Measurements from ENCODE around the gene TMF1. TPM values are rescaled to one million over a fixed set of nuclear protein-coding genes. Genes with fewer than 3 reads are reported as not detected.

The TMF1 gene
- total and polyA plus RNA-seq, 10 of the 15 experiments (the other 5 are each of a cell fraction or from before 2014, with no cell fraction given) = 7.1 to 24.5 (median 18.6) TPM

DNA sequence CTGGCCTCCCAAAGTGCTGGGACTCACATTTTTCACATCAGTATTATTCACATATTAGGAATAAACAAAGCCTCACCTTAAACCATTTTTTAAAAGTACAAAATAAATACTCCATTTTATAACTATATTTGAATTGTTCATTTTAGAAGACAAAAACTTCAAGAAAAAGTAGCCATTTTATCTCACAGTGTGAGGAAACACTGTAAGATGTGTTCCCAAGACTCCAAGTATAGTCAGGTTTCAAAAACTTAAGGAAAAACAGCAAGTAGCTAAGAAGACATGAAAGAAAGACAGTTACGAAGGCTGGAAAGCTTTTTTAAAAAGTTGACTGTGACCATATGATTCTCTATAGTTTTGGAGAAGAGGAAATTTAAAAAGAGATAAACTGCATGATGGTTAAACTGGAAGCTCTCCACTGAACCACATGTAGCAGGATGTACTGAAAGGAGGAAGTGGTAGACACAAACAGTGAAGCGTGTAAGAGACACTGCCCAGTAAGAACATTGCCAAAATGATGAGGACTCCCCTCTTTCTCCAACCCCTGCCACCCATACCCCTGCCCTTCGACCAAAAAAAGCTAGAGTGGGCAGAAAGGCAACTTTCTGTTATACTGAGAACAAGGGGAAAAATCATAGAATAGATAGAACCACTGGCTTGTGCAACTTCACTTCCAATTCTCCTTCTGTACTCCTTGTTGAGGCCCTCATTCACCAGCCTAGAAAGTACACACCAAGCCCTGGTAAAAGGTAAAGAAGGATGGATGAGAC, 6.2 kb upstream of the TMF1 start:
- no TSS peak for BruUV-seq (replicated peaks)
- no peaks in the 10 kb centered on the region for H3K27me3 ChIP-seq (replicated peaks in 1 of 2; ENCODE audit: control insufficient read depth in 2 of 2, insufficient read depth in 2 of 2, low read length in 1 of 2)
- intact Hi-C loops (cut with micrococcal nuclease; ENCODE audit: unreplicated experiment) (no loop called here), in situ Hi-C loops (cut with MboI) (no loop called here)
- peaks cover 1 to 13% of the 10 kb centered on the region in 2 experiments; a peak in 2 of 4 replicates for H3K36me3 ChIP-seq (ENCODE audit: control insufficient read depth in 2 of 2, insufficient read depth in 2 of 2, low read length in 1 of 2)
- POLR2A ChIA-PET = interaction anchor here (0.7 to 2.1 kb wide), 7 partner anchors 10 to 31 kb away, joined by 3 to 7 read pairs (median 5); partner anchors contain the start of gene ARL6IP5
- SMC1A ChIA-PET (ENCODE audit: uncharacterized antibody, unreplicated experiment) = interaction anchor here (0.7 to 4.0 kb wide), 11 partner anchors 9 to 145 kb away, joined by 3 to 27 read pairs (median 4); no protein-coding TSS in a partner anchor
- peak overlapping the region; percentile 31; the same call in 1 of the 2 replicates for H3K4me3 ChIP-seq
- H3K4me1 ChIP-seq (ENCODE audit: control insufficient read depth, insufficient read depth, low read length) = peaks cover 10% of the 10 kb centered on the region
- H3K4me2 ChIP-seq (ENCODE audit: control insufficient read depth, insufficient read depth) = peak overlapping the region; percentile 66
- no peaks in the 10 kb centered on the region for H4K20me1 ChIP-seq (ENCODE audit: control insufficient read depth, insufficient read depth)
- FAIRE-seq (peak; percentile 27), ATAC-seq (peak; percentile 99), DNase-seq (ENCODE audit: low read depth, low spot score) (no peak)
- peak overlapping the region; percentile 76 for H2AFZ ChIP-seq (ENCODE audit: control insufficient read depth, low read depth, low read length)
- WGBS (ENCODE audit: insufficient coverage, insufficient replicate concordance, low lambda C conversion rate, missing lambda C conversion rate) = 3% methylated on average over 3 of the region's 3 CpGs
- RAD21 ChIA-PET (ENCODE audit: unreplicated experiment) = interaction anchor here (1.9 kb wide), 1 partner anchor 26 kb away, joined by 5 read pairs; the partner anchor contains the start of gene ARL6IP5
- no peaks in the 10 kb centered on the region; the same call in 1 of the 2 replicates for H3K79me2 ChIP-seq (ENCODE audit: control insufficient read depth, insufficient read depth, low read length)
- TF ChIP-seq RUNX3 (IDR thresholded peaks at IDR 0.05; ENCODE audit: low read length) (peak; percentile 71), SPI1 (IDR thresholded peaks at IDR 0.05; ENCODE audit: borderline replicate concordance, insufficient read depth, low read depth, low read length) (peak; percentile 95), MXI1 (IDR thresholded peaks at IDR 0.05; ENCODE audit: low read depth, low read length) (no peak), ZNF274 (IDR thresholded peaks at IDR 0.05; ENCODE audit: insufficient read depth, insufficient read length) (no peak), DPF2 (IDR thresholded peaks at IDR 0.05) (0 out of 2 replicates have a peak, but pooled peaks have one; percentile 16), SREBF1 (IDR thresholded peaks at IDR 0.05; ENCODE audit: low read length) (no peak), IRF4 (IDR thresholded peaks at IDR 0.05; ENCODE audit: low read depth, low read length) (0 out of 2 replicates have a peak, but pooled peaks have one; percentile 28), IKZF2 (IDR thresholded peaks at IDR 0.05) (peak in 1 of 2 experiments; percentile 32; a peak in 1 of 4 replicates), TCF3 (IDR thresholded peaks at IDR 0.05; ENCODE audit: borderline replicate concordance, insufficient read depth, low read depth, low read length) (no peak)
- TF ChIP-seq, protein P1, sequence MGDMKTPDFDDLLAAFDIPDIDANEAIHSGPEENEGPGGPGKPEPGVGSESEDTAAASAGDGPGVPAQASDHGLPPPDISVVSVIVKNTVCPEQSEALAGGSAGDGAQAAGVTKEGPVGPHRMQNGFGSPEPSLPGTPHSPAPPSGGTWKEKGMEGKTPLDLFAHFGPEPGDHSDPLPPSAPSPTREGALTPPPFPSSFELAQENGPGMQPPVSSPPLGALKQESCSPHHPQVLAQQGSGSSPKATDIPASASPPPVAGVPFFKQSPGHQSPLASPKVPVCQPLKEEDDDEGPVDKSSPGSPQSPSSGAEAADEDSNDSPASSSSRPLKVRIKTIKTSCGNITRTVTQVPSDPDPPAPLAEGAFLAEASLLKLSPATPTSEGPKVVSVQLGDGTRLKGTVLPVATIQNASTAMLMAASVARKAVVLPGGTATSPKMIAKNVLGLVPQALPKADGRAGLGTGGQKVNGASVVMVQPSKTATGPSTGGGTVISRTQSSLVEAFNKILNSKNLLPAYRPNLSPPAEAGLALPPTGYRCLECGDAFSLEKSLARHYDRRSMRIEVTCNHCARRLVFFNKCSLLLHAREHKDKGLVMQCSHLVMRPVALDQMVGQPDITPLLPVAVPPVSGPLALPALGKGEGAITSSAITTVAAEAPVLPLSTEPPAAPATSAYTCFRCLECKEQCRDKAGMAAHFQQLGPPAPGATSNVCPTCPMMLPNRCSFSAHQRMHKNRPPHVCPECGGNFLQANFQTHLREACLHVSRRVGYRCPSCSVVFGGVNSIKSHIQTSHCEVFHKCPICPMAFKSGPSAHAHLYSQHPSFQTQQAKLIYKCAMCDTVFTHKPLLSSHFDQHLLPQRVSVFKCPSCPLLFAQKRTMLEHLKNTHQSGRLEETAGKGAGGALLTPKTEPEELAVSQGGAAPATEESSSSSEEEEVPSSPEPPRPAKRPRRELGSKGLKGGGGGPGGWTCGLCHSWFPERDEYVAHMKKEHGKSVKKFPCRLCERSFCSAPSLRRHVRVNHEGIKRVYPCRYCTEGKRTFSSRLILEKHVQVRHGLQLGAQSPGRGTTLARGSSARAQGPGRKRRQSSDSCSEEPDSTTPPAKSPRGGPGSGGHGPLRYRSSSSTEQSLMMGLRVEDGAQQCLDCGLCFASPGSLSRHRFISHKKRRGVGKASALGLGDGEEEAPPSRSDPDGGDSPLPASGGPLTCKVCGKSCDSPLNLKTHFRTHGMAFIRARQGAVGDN (IDR thresholded peaks at IDR 0.05) = 0 out of 2 replicates have a peak, but pooled peaks have one; percentile 39
- TF ChIP-seq, protein P2, sequence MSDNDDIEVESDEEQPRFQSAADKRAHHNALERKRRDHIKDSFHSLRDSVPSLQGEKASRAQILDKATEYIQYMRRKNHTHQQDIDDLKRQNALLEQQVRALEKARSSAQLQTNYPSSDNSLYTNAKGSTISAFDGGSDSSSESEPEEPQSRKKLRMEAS (IDR thresholded peaks at IDR 0.05; ENCODE audit: low read depth, low read length) = no peak
- peak overlapping the region; percentile 82 for H3K27ac ChIP-seq (ENCODE audit: control insufficient read depth, insufficient read depth)
- no peaks in the 10 kb centered on the region; the same call in 2 of the 3 replicates for H3K9me3 ChIP-seq (replicated peaks; ENCODE audit: control insufficient read depth, insufficient read depth, low read length)
- H3K9ac ChIP-seq (ENCODE audit: control insufficient read depth, insufficient read depth, low read length) = no peak overlapping the region; the same call in 1 of the 2 replicates
- CTCF ChIA-PET = interaction anchor here (1.0 to 2.2 kb wide), 5 partner anchors 16 to 33 kb away, joined by 3 to 4 read pairs (median 4); no protein-coding TSS in a partner anchor

Data from GM12878 (cell line).